ENCODE measurements around the gene THAP11. TPM values are rescaled to one million over a fixed set of nuclear protein-coding genes. Genes with fewer than 3 reads are reported as not detected.
A peak's percentile ranks its signal among the peaks of the same experiment; 100 is the strongest.

The THAP11 gene
- total RNA-seq, 2 experiments from 2014 or later: 40.6 to 40.7 TPM

GRCh38 chr16:67885545-67885944, 43.4 kb downstream of the THAP11 start:
- no peak for DNase-seq
- Mint-ChIP-seq H3K27me3 (no peaks in the 10 kb centered on the region), H3K9me3 (no peaks in the 10 kb centered on the region), H3K36me3 (ENCODE audit: low read depth) (peaks cover 7% of the 10 kb centered on the region), H3K27ac (no peak overlapping the region), H3K4me3 (no peak overlapping the region), H3K4me1 (ENCODE audit: low read depth) (no peaks in the 10 kb centered on the region)
- intact Hi-C loops (cut with micrococcal nuclease): no loop called here
- ChIA-PET POLR2A (interaction anchor here (0.7 to 1.3 kb wide), 3 partner anchors 39 to 57 kb away, joined by 3 to 4 read pairs (median 3); no protein-coding TSS in a partner anchor), CTCF (interaction anchor here (0.7 to 6.3 kb wide), 8 partner anchors 7 to 364 kb away, joined by 3 to 81 read pairs (median 18); partner anchors contain the start of gene PSKH1)
- no peak for ATAC-seq
- no peak for TF ChIP-seq CTCF (IDR thresholded peaks at IDR 0.05)

GRCh38 chr16:67885976-67886375, 43.9 kb downstream of the THAP11 start:
- H3K27ac Mint-ChIP-seq: no peak overlapping the region
- CTCF ChIA-PET: interaction anchor here (0.7 to 6.3 kb wide), 6 partner anchors 9 to 365 kb away, joined by 3 to 81 read pairs (median 5); no protein-coding TSS in a partner anchor

GRCh38 chr16:67886387-67886786, 44.3 kb downstream of the THAP11 start:
- no peaks in the 10 kb centered on the region for H3K4me1 Mint-ChIP-seq (ENCODE audit: low read depth)
- ChIA-PET POLR2A (interaction anchor here (0.7 to 1.5 kb wide), 4 partner anchors 38 to 58 kb away, joined by 3 to 6 read pairs (median 4); no protein-coding TSS in a partner anchor), CTCF (interaction anchor here (0.7 to 6.3 kb wide), 6 partner anchors 10 to 365 kb away, joined by 3 to 81 read pairs (median 5); no protein-coding TSS in a partner anchor)
- no peak overlapping the region for H3K4me3 Mint-ChIP-seq
- no peaks in the 10 kb centered on the region for H3K9me3 Mint-ChIP-seq
- H3K27me3 Mint-ChIP-seq: no peaks in the 10 kb centered on the region
- intact Hi-C loops (cut with micrococcal nuclease): no loop called here
- ATAC-seq (no peak), DNase-seq (no peak)
- H3K36me3 Mint-ChIP-seq (ENCODE audit: low read depth): peaks cover 7% of the 10 kb centered on the region
- H3K27ac Mint-ChIP-seq: peak overlapping the region; percentile 10
- no peak for TF ChIP-seq CTCF (IDR thresholded peaks at IDR 0.05)

More at GRCh38 chr16:67885976-67886375, 43.9 kb downstream of the THAP11 start:
- TF ChIP-seq CTCF (IDR thresholded peaks at IDR 0.05): no peak
- no peak for ATAC-seq
- Mint-ChIP-seq H3K9me3 (no peaks in the 10 kb centered on the region), H3K4me1 (ENCODE audit: low read depth) (no peaks in the 10 kb centered on the region), H3K4me3 (no peak overlapping the region), H3K27me3 (no peaks in the 10 kb centered on the region), H3K36me3 (ENCODE audit: low read depth) (peaks cover 7% of the 10 kb centered on the region)
- DNase-seq: no peak
- POLR2A ChIA-PET: interaction anchor here (0.7 to 1.5 kb wide), 4 partner anchors 38 to 57 kb away, joined by 3 to 6 read pairs (median 4); no protein-coding TSS in a partner anchor
- intact Hi-C loops (cut with micrococcal nuclease): no loop called here

GRCh38 chr16:67888331-67888730, 46.2 kb downstream of the THAP11 start:
- intact Hi-C loops (cut with micrococcal nuclease): no loop called here
- ATAC-seq (no peak), DNase-seq (no peak)
- Mint-ChIP-seq H3K4me3 (no peak overlapping the region), H3K9me3 (no peaks in the 10 kb centered on the region), H3K4me1 (ENCODE audit: low read depth) (peaks cover 7% of the 10 kb centered on the region), H3K27me3 (no peaks in the 10 kb centered on the region), H3K36me3 (ENCODE audit: low read depth) (peaks cover 4% of the 10 kb centered on the region), H3K27ac (no peak overlapping the region)
- ChIA-PET POLR2A (interaction anchor here (0.5 to 1.2 kb wide), 6 partner anchors 9 to 48 kb away, joined by 3 to 4 read pairs (median 4); partner anchors contain the start of genes CTRL and PSMB10), CTCF (interaction anchor here (1.3 to 1.6 kb wide), 3 partner anchors 40 to 153 kb away, joined by 4 to 5 read pairs (median 4); no protein-coding TSS in a partner anchor)
- TF ChIP-seq CTCF (IDR thresholded peaks at IDR 0.05): no peak

GRCh38 chr16:67892375-67892774, 50.3 kb downstream of the THAP11 start:
- POLR2A ChIA-PET: interaction anchor here (0.7 to 2.1 kb wide), 7 partner anchors 8 to 48 kb away, joined by 3 to 8 read pairs (median 5); partner anchors contain the start of genes CTRL, NRN1L and PSMB10
- CTCF ChIA-PET: interaction anchor here (0.6 to 4.9 kb wide), 9 partner anchors 9 to 149 kb away, joined by 3 to 30 read pairs (median 5); partner anchors contain the start of genes CTRL, NRN1L and PSMB10

More at GRCh38 chr16:67892375-67892774, 50.3 kb downstream of the THAP11 start:
- Mint-ChIP-seq H3K9me3 (no peaks in the 10 kb centered on the region), H3K36me3 (ENCODE audit: low read depth) (no peaks in the 10 kb centered on the region), H3K27ac (peak overlapping the region; percentile 80), H3K27me3 (no peaks in the 10 kb centered on the region), H3K4me3 (peak overlapping the region; percentile 79), H3K4me1 (ENCODE audit: low read depth) (peaks cover 24% of the 10 kb centered on the region)
- DNase-seq (no peak), ATAC-seq (no peak)
- no peak for TF ChIP-seq CTCF (IDR thresholded peaks at IDR 0.05)
- intact Hi-C loops (cut with micrococcal nuclease): no loop called here

All from activated CD8-positive, alpha-beta T cell treated with anti-CD3 and anti-CD28 coated beads for 36 hours (primary cell).